Prostate gland (tissue), 2 donors: ENCODE results near the gene LDHA. TPM values are rescaled to one million over a fixed set of nuclear protein-coding genes. Genes with fewer than 3 reads are reported as not detected.

Experiments
- microRNA-seq: library from miRNA; unstranded; fragments of <30 nt; microRNA quantifications from one replicate; pipeline ENCODE4, GENCODE V29; 2016
- small RNA-seq, 2 donors: library from RNA; depleted of rRNA; stranded (forward); fragments of <200 nt; gene quantifications; one replicate each; pipeline ENCODE3, GENCODE V24; 2016
- total RNA-seq, 2 donors: library from RNA; depleted of rRNA; stranded (reverse); fragments of >200 nt; gene quantifications; one replicate each; pipeline ENCODE4 v1.1.0, GENCODE V29; 2016

LDHA gene
- total RNA-seq, 2 donors from 2014 or later, result 182 to 192 TPM

Small RNA genes within 50 kb of the gene (microRNA-seq; reads per million reads assigned to microRNA genes)
- 0.25 reads per million for gene MIR3159

Small RNA genes within 50 kb of the gene (small RNA-seq; reads per million reads assigned to genes)
- gene MIR3159, result 0.10 to 1.1 reads per million in 2 donors

Other genes starting within 250 kb of the LDHA start
- not detected for gene MRGPRX4, start 221.7 kb upstream of the LDHA start, total RNA-seq
- not detected for gene SAA4, start 157.8 kb upstream of the LDHA start, total RNA-seq
- 1 to 10 TPM; 4.7 to 7.9 TPM for gene SAA2, start 145.9 kb upstream of the LDHA start, total RNA-seq
- gene SAA1, start 128.3 kb upstream of the LDHA start, total RNA-seq, result 10 to 100 TPM in 1 of 2 donors, not detected in 1; 64.1 TPM
- gene HPS5, start 72.4 kb upstream of the LDHA start, total RNA-seq, result 10 to 100 TPM; 20.5 to 56.0 TPM
- gene GTF2H1, start 72.0 kb upstream of the LDHA start, total RNA-seq, result 10 to 100 TPM; 34.8 to 89.0 TPM
- gene LDHC, start 17.8 kb downstream of the LDHA start, total RNA-seq, result 10 to 100 TPM in 1 of 2 donors, not detected in 1; 34.5 TPM
- gene LDHAL6A, start 61.3 kb downstream of the LDHA start, total RNA-seq, result under 1 TPM in 1 of 2 donors, not detected in 1; 0.23 TPM
- gene TSG101, start 132.4 kb downstream of the LDHA start, total RNA-seq, result 10 to 100 TPM; 60.5 to 94.5 TPM
- gene UEVLD, start 194.2 kb downstream of the LDHA start, total RNA-seq, result 10 to 100 TPM; 28.1 to 37.1 TPM
- gene MISFA, start 205.2 kb downstream of the LDHA start, total RNA-seq, result 1 to 10 TPM in 1 of 2 donors, under 1 TPM in 1; 0.82 to 7.3 TPM
- gene SPTY2D1, start 239.8 kb downstream of the LDHA start, total RNA-seq, result 10 to 100 TPM; 18.0 to 19.3 TPM